ENCODE measurements around the gene SLC27A1.
A peak's percentile ranks its signal among the peaks of the same experiment; 100 is the strongest.
"Not testable (repeated sequence)": the region's sequence is repeated elsewhere in the genome, so short reads cannot be mapped to it uniquely, and the experiment has no call there.

SLC27A1 gene

DNA sequence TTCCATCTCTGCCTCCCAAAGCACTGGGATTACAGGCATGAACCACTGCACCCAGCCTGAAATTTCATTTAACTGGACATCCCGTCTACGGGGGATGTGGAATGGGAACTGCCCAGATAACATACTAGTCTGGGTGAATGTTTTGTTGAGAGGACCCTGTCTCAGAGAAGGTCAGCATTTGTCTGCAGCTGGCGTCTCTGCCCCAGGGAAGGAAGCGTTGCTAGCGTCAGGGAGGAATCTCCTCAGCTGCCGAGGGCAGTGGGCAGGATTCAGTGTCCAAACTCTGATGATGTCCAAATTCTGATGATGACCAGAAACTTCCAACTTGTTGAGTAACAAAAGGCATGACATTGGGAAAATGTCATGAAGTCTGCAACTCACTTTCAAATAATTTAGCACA lies 12.7 kb upstream of the SLC27A1 start:
- DNase-seq (ENCODE audit: low spot score) = no peak

DNA sequence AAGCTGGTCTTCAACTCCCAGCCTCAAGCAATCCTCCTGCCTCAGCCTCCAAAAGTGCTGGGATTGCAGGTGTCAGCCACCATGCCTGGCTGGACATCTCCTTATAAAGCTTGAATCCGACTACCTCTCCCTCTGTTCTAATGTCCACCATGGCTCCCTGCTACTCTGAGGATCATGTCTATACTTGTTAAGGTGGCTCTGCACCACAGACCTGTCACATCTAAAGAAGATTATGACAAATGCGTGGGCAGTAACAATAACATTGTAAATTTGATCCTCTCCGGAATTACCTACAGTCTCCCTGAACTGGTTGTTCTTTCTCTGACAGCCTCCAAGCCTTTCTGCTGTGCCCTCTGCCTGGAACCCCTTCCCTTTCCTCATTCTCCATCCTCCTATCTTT lies 11.4 kb upstream of the SLC27A1 start:
- no peak for DNase-seq (ENCODE audit: low spot score)

DNA sequence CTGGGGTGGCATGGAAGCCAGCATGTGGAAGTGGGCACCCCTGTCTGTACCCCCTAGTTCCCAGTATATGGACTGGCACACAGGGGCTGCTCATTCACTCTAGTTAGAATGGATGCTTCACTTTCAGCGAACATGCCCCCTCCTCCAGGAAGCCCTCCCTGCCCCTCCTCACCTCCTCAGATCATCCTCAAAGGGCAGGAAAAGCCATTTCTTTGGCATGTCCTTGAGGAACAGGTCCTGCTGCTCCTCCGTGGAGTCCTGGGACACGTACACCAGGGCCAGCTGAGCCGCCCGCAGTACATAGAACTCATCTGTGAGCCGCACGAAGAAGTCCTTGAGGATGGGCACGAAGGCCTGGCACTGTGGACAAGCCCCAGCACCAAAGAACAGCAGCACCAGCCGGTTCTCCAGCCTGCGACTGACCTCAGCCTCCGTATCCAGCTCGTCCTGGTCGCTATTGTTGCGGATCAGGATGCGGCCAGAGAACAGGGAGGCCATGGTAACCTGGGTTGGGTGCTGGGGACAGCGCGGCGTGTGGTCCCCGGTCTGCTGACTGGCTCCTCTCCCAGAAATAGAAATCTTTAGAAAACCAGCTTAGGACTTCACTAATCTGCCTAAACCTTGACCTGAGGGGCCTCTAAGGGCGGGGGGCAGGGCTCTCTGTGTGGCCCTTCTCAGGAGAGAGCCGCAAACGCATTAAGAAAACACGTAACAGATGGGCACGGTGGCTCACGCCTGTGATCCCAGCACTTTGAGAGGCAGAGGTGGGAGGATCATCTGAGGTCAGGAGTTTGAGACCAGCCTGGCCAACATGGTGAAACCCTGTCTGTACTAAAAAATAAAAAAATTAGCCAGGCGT lies 9.7 kb upstream of the SLC27A1 start, which contains the start of gene NXNL1:
Gene NXNL1 (minus strand): TSS at position 555 of the 859 bp plus-strand sequence. CDS start 57 bp downstream, at position 498.
- no peak for DNase-seq (ENCODE audit: low spot score)

DNA sequence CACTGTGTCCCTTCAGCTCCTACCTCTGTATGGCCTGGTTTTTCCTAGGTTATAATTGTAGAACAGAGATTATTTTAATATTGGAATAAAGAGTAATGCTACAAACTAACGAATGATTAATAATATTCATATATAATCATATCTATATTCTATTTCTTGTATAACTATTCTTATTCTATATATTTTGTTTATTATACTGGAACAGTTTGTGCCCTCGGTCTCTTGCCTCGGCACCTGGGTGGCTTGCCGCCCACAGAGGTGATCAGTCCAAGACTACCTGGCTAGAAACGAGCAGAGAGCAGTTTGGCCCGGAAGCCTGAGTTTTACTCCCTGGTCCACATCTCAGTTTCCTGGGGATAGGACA lies 3.9 kb upstream of the SLC27A1 start:
- no peak for DNase-seq (ENCODE audit: low spot score)

DNA sequence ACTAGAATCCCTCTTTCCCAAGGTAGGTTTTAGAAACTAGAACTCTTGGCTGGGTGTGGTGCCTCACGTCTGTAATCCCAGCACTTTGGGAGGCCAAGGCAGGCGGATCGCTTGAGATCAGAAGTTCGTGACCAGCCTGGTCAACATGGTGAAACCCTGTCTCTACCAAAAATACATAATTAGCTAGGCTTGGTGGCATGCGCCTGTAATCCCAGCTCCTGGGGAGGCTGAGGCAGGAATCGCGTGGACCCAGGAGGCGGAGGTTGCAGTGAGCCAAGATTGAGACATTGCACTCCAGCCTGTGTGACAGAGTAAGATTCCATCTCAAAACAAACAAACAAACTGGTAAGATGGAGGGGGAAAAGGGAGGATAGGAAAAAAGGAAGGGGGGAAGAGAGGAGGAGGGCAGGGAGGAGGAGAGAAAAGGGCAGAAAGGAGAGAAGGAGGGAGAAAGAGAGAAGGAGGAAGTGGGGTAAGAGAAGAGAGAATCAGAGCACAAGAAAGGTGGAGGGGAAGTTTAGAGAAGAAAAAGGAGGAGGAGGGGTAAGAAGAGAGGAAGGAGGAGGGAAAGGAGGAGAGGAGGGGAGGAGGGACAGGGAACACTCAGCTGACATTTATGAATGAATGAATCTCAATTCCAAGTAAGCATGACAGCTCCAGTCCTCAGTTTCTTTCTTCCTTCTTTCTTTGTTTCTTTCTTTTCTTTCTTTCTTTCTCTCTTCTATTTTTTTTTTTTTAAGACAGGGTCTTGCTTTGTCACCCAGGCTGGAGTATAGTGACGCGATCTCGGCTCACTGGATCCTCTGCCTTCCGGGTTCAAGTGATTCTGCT lies 2.6 kb upstream of the SLC27A1 start:
- DNase-seq (ENCODE audit: low spot score) = no peak

DNA sequence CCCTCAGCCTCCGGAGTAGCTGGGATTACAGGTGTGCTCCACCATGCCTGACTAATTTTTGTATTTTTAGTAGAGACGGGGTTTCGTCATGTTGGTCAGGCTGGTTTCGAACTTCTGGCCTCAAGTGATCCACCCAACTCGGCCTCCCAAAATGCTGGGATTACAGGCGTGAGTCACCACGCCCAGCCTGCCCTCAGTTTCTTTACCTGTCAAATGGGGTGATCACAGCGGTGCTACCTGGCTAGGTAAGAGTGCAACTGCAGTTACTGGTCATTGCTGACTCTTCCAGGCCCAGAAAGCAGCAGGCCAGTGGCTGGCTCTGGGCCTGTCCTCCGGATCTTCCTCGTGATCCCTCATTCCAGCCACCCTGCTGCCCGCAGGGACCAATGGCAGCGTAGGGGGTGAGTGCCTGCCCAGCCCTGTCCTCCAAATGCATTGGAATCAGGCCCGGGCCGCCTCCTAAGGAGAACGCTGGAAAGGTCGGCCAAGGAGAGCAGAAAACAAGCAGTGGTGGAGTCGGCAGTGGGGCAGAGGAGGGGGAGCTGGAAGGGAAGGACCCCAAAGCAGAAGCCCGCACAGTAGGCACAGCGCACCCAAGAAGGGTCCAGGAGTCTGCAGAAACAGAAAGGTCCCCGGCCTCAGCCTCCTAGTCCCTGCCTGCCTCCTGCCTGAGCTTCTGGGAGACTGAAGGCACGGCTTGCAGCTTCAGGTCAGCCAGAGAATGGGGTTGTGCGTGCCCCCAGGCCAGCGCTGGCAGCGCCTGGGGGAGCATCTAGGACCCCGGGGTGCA lies 1.8 kb upstream of the SLC27A1 start:
- no peak for DNase-seq (ENCODE audit: low spot score)

DNA sequence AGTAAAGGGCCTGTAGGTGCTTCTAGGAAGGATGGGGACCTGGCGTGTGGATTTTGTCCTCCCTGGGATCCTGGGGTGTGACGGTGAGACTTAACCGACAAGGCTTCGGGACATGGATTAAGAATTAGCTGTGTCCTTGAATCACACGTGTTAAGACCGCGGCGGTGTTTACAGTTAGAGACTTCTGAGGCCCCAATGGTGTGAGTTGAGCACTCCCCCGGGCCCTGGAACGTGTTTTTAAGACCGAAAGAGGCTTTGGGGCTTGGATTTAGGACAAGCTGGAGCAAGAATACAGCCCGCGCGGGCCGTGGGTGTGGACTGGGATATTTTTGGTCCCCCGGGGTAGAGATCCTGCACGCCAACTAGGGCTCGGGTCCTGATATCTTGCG lies 1.2 kb upstream of the SLC27A1 start:
- DNase-seq (ENCODE audit: low spot score) = peak; percentile 12

DNA sequence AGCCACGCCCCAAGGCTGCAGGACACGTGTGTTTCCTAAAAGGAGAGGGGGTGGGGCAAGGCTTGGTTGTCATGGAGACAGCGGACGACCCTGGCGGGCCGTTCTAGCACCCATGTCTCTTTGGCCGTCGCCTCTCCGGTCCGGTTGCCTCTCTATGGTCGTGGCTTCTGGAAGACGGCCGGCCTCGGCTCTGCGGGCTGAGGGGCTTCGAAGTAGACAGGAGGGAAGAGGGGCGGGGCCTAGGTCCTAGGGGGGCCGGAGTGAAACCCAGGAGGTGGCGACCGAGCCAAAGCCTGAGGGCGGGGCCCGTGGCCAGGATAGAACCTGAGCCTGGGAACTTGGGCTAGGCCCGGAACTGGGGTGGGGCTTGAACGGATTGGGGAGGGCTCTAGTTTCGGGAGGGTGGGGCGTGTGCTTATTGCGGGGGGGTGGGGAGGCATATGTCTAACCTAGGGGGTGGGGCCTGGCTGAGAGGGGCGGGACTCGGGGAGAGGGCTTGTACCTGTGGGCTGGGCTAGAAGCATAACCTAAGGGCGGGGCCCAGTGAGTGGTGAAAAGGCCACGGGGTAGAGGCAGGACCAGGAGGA lies 750 bp upstream of the SLC27A1 start:
- peak; percentile 91 for DNase-seq (ENCODE audit: low spot score)

DNA sequence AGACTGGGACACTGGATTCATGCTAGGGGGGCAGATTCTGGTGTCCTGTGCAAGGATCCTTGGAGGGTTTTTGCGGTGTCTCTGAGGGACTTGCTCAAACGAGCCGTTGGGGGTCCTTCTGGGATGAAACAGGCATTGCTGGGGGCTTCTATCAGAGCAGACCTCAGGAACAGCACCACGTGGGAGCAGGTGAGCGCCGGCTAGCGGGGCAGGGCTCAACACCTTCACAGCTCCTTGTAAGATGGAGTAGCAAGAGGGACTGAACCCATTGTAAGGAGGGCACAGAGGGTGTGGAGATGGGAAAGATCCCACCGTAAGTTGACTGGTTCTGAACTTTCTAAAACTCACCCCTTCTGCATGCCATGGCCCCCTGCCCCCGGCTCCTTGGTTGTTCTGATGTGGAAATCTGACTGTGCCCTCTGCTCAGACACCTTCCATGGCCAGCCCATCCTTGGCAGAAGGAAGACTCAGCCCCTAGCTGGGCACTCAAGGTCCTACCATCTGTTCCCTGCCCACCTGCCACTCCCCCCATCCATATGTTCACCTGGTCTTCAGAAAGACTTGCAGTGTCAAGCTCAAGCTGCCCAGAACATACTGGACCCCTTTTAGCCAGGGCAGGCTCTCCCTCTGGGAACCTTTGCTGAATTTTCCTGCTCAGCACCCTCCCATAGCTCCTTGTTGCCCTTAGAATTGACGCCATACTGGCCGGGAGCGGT lies 1.2 kb downstream of the SLC27A1 start:
- DNase-seq (ENCODE audit: low spot score) = no peak

DNA sequence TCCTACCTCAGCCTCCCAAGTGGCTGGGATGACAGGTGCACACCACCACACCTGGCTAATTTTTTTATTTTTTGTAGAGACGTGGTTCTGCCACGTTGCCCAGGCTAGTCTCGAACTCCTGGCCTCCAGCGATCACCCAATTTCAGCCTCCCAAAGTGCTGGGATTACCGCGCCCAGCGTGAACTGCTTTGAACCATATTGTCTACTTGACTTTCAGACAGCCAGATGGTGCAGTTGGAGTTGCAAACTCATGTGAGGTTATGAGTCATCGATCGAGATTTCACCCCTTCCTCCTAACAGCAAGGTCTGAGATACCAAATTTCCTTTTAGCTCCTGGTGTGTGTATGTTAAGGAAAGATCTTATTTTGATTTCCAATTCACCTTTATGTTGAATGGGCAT lies 2.7 kb downstream of the SLC27A1 start:
- DNase-seq (ENCODE audit: low spot score) = peak; percentile 57

DNA sequence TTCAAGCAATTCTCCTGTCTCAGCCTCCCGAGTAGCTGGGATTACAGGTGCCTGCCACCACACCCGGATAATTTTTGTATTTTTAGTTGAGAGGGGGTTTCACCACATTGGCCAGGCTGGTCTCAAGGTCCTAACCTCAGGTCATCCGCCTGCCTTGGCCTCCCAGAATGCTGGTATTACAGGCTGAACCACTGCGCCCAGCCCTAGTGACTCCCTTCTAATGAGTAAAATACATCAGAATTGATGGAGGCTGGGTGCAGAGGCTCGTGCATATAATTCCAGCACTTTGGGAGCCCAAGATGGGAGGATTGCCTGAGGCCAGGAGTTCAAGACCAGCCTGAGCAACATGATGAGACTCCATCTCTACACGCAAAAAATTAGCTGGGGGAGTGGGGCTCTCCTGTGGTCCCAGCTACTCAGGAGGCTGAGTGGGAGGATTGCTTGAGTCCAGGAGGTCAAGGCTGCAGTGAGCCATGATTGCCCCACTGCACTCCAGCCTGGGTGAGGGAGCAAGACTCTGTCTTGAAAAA lies 4.8 kb downstream of the SLC27A1 start:
- DNase-seq (ENCODE audit: low spot score) = not testable (repeated sequence)

DNA sequence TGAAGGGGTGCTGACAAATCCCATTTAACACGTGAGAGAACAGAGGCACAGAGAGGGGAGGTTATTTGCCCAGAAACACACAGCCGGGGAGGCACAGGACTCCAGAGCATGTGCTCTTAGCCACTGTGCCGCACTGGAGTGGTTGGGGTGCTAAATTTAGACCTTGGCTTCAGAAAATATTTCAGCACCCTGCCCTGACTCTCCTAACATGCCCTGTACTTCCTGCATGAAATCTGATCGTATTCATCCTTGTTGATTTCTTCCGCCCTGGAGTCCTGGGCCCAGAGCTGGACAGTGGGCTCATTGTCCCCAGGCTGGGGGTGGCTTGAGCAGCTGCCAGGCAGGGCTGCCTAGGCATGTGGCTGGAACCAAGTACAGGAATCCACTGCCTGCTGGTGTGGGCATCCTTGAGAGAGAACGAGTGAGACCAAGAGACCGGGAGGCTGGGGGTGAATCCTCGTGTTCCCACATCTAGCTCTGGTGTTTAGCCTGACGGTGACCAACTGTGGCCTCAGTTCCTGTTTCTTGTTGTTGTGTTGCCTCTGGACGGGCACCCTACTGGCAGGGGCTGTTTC lies 5.3 kb downstream of the SLC27A1 start:
- DNase-seq (ENCODE audit: low spot score) = no peak

DNA sequence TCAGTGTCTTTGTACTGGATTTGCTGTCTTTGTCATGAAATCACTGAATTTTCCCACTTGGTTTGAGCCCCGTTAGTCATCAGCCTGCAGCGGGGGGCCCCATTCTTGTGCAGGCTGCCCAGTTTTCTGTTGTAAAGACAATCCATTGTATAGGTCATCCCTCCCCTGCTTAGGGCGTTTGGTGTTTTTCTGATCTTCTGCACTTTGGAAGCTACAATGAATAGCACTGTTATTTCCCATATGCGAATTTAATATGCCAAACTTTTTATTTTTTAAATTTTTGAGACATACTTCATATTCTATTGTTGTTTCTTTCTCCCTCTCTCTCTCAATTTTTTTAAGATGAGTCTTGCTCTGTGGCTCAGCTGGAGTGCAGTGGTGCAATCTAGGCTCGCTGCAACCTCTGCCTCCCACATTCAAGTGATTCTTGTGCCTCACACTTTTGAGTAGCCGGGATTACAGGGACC lies 9.0 kb downstream of the SLC27A1 start:
- no peak for DNase-seq (ENCODE audit: low spot score)

DNA sequence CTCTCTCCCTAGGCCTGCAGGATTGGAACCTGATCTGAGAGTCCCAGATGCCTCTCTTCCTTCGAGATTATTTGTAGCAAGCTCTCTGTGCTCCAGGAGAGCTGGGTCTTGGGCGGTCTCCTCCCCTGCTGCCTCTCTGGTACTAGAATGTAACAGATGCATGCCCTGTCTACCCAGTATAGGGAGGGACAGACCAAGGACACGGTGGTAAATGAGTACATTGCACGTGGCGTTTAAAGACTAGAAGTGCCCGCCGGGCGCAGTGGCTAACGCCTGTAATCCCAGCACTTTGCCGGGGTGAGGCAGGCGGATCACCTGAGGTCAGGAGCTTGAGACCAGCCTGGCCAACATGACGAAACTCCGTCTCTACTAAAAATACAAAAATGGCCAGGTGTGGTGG lies 11.7 kb downstream of the SLC27A1 start:
- no peak for DNase-seq (ENCODE audit: low spot score)

DNA sequence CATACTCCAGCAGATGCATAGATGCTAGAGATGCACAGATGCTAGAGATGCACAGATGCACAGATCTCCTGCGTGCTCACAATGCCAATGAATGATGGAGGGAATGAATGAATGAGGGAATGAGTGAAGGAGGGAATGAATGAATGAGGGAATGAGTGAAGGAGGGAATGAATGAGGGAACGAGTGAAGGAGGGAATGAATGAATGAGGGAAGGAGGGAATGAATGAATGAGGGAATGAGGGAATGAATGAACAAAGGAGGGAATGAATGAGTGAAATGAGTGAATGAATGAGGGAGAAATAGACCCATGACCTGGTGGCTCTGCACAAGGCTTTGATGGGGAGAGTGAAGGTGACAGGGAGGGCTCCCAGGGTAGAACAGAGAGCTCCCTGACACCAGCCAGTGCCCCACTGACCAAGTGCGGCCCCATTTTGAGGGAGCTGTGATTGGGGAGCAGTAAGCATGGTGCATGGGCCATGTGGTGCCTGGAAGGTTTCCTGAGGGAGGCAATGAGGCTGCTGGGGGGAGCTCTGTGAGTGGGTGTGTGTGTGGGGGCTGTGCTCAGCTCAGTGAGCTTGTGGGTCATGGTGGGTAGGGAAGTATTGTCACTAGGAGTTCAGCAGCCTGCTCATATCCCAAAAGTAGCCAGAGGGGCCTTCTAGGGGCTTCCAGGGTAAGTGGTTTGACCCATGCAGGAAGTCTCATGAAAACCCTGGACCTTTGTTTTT lies 12.7 kb downstream of the SLC27A1 start:
- DNase-seq (ENCODE audit: low spot score) = no peak

DNA sequence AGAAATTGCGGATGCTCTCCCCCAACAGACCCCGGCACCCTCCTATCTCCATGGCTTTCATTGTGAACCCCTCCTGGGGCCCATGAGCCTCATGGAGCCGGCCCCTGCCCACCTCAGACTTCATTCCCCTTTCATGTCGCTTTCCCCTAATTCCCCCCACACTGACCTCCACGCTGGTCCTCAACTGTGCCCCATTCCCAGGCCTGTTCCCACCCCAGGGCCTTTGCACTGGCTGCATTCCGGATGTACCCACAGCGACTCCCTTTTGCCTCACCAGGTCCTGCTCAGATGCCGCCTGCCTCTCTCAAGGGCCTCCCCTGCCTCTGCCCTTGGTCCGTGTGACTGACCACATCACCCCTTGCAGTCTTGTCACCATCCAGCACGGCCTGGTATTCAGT lies 13.3 kb downstream of the SLC27A1 start:
- DNase-seq (ENCODE audit: low spot score) = no peak

DNA sequence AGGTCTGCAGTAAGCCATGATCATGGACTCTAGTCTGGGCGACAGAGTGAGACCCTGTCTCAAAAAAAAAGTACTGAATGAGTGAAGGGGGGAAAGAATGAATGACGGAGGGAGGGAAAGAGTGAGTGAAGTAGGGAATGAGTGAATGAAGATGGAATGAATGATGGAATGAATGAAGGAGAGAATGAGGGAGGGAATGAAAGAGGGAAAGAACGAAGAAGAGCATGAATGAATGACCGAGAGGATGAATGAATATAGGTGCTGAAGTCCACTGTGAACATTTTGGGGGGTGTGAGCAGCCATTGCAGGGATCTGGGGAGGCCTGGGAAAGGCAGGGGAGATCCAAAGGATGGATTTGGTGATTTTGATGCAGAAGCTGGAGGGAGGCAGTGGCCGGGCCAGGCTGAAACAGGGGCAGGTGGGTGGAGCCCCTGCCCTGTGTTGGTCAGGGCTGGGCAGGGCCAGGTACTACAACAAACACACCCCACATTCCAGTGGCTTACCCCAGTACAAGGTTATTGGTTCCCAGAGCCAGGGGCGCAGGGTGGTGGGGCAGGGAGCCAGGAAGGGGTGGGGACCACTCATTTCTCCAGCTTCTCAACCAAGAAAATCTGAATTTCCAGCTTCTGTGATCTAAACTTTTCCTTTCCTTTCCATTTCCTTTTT lies 14.3 kb downstream of the SLC27A1 start:
- DNase-seq (ENCODE audit: low spot score) = no peak

DNA sequence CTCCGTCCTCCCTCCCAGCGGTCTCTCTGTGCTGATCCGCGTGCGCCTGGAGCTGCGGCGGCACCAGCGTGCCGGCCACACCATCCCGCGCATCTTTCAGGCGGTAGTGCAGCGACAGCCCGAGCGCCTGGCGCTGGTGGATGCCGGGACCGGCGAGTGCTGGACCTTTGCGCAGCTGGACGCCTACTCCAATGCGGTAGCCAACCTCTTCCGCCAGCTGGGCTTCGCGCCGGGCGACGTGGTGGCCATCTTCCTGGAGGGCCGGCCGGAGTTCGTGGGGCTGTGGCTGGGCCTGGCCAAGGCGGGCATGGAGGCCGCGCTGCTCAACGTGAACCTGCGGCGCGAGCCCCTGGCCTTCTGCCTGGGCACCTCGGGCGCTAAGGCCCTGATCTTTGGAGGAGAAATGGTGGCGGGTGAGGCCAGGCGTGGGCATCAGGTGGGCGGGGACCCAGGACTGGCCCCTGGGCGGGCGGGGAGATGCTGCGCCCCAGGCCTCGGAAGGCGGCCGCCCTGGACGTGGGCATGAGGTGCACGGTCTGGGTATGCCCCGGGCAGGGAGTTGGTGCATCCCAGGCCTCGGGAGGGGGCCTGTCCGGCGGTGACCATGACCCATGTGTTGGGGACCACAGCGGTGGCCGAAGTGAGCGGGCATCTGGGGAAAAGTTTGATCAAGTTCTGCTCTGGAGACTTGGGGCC lies 16.4 kb downstream of the SLC27A1 start:
- DNase-seq (ENCODE audit: low spot score) = no peak

All from kidney tubule cell (primary cell).